Activated T-helper 1 cell treated with anti-CD3 and anti-CD28 coated beads, Interleukin-2, amount 50 U/mL, for 16 hours (primary cell): ENCODE results near the gene TRIM17.

Experiments used
- DNase-seq, 2 donors: peaks; one replicate each; pipeline ENCODE4 v3.0.0-alpha.2; 2020; ENCODE audit warnings: low read depth in 1 of 2, low spot score in 1 of 2

TRIM17 gene

DNA sequence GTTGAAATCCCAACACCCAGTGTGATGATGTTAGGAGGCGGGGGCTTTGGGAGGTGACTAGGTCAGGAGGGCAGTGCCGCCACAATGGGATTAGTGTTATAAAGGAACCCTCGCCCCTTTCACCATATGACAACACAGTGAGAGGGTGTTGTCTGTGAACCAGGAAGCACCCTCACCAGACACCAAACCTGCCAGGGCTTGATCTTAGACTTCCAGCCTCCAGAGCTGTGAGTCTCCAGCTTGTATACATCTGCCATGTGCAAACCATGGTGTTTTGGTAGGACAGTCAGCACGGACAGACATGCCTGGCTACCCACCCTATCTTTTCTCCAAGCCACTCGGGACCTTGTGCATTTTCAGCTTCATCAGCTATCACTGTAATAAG is 14.0 kb downstream of the TRIM17 start:
- no peak for DNase-seq

DNA sequence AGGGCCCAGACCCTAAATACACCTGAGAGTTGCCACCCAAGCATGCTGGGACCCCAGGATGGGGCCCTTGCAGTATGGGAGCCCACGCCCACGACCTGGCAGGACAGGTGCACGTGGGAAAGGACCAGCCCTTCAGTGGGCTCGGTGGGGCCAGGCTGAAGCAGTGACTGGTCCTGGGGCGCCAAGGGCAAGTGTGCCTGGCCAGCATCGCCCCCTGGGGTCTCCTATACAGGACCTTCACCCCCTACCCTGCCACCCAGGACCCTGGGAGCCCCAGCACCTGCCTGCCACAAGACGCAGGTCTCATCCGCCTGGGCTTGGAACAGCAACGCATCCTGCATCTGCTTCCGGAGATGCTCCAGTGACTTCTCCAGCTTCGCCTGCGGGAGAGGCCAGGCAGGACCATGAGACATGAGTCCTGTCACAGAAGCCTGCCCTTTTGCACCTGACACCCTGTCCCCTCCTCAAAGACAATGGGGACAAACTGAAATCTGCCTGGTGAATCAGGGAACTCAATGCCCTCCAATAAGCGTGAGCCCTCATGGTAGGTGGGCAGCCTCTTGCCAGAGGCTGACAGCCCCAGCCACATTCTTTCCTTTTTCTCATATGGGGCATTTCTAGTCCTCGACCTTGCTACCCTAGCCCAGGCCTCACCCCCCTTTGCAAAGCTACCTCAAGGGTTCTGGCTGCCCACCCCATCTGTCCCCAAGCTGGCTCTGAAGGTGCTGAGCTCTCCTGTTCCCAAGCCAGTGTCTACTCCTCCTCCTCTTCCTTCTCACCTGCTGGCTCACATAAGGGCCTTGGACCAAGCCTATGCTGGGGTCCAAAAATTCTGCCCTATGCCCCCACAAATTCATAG is 14.7 kb downstream of the TRIM17 start:
- no peak for DNase-seq

DNA sequence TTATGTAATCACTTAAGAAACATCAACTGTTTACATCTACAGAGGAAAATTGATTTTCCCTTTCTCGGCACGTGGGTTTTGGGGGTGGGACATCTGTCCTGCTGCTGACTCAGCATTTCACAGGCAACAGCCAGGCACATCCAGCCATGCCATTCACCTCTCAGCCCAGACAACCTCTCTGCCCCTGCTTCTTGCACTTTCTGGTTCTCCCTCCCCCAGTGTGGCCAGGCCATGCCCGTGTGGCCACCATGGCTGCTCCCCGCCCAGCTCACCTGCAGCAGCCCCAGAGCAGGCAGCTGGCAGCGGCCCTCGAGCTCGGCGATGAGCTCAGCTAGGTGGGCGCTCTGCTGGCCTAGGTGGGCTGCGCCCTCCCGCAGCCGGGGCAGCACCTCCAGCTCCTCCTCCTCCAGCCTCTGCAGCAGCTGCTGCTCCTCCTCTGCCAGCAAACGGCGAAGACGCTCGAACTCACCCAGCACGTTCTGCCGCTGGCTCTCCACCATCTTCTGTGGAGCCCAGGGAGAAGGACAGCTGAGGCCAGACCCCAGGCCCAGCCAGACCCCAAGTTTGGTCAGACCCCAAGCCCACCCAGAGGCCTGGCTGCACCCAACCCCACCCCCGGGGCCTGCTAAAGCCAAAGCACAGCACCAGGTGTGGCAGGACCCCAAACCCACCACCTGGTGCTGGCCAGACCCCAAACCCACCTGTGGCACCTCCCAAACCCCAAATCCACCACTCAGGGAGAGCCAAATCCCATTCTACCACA is 15.8 kb downstream of the TRIM17 start:
- no peak for DNase-seq

DNA sequence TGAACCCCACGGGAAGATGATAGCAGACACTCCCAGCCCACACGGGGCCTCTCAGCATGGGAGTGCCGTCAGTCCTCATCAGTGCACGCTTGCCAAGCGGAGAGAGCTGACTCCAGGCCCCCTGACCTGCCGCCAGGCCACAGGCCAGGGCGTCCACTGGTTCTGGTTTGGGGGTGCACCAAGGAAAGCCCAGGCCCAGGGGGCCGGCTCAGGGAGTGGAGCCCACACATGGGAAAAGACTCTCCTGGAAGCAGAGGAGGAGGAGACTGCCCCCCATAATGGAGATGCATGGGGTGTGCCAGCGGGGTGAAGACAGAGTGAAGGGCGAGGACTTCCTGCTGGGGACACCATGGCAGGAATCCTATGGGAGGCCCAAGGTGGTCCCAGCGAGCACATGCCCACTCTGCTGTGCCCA is 16.4 kb downstream of the TRIM17 start:
- no peak for DNase-seq

DNA sequence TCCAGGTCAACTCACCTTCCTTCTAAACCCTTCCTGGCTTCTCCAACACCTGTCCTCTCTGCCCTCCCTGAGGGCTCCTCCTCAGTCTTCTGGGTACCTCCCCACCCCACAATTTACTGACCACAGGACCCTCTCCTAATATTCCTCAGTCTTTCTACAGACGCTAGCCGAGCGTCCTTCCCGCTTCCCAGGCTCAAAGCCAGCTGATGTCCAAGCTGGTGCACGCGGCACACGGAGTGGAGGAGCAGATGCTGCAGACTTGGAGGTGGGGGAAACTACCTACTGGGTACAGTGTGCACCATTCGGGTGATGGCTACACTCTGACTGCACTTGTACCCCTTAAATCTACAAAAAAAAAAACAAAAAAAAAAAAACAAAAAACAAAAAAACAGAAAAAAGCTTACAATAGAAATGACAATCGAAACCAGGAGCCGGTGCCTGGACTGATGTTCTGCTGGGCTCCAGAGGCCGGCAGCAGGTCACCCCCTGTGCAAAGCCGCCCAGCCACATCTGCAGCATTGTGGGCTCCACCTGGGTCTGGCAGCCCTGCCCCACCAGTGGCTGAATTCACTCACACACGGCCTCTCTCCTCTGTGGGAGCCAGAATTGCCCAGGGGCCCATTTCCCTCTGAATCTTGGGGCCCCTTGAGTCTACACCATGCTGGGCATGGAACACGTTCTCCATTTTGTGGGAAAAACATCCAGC is 17.0 kb downstream of the TRIM17 start:
- DNase-seq, result no peak

GRCh38 chr1:228398741-228399461 is 17.8 kb downstream of the TRIM17 start:
- no peak for DNase-seq

DNA sequence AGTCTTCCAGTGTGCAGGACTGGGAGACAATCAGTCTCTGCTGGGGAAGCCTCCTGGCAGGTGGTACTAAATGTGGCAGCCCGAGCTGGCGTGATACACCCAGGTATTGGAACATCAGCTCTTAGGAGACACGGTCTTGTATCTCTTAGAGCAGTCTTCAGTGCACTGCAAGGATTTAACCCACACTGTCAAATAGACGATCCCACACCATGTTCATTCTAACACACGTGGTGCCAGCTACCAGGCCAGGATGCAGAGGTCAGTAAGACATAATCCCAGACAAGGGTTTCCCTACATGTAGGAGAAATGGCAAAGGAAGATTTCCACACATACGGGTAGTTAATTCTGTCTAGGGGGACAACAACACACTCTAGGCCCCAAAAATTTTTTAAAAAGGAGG is 18.7 kb downstream of the TRIM17 start:
- no peak for DNase-seq

- DNase-seq, result no peak
These were observed 19.6 kb downstream of the TRIM17 start for GRCh38 chr1:228396770-228397662.

- DNase-seq, result no peak
These were observed 21.9 kb downstream of the TRIM17 start for GRCh38 chr1:228394571-228395394.

GRCh38 chr1:228393811-228394570 is 22.7 kb downstream of the TRIM17 start:
- no peak for DNase-seq

GRCh38 chr1:228393268-228393701 is 23.4 kb downstream of the TRIM17 start:
- no peak for DNase-seq

DNA sequence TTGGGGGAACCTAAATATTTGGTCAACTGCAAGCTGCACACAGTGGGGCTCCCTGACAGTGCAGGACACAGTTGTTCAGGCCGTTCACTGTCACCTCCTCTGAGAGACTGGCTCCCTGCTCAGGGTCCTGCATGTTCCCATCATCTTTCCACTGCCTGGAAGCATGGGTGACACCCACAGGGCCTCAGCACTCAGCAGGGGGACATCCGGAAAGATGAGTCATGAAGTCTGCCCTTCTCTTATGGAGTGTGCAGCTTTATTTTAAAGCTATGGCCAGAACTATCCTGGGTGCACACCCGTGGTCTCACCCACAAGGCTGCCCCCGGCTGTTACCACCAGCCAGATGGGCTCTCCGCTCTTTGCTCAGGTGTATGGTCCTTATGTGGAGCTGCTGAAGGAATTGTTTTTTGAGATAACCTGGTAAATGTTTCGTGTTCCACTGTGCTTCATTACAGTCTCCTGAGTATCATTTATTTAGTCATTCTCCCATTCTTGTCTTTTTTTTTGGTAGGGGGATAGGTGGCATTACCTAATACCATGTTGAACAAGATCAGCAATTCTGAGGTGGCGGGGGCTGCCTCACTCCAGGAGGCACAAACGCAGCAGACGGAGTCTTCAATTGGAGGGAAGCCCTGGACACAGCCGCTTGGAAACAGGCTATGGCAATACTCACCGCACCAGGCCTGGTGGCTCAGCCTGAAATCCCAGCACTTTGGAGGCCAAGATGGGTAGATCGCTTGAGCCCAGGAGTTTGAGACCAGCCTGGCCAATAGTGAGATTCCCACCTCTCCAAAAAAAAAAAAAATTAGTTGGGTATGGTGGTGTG is 24.3 kb downstream of the TRIM17 start:
- DNase-seq, result no peak

- DNase-seq, result no peak
These were observed 25.1 kb downstream of the TRIM17 start for GRCh38 chr1:228391411-228392020.

DNA sequence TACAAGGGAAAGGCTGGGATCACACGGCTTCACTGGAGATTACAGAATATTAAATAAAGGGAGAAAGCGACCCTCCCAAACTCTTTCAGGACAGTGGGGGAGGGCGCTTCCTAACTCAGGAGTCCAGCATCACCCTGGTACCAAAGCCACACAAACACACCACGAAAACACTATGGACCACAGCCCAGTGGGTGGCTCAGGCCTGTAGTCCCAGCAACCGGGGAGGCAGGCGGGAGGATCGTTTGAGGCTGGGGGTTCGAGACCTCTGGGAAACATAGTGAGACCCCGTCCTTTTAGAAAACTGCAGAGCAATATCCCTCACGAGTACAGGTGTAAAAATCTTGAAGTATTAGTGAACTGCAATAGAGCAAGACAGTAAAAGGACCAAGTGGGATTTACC is 26.0 kb downstream of the TRIM17 start:
- DNase-seq, result no peak

DNA sequence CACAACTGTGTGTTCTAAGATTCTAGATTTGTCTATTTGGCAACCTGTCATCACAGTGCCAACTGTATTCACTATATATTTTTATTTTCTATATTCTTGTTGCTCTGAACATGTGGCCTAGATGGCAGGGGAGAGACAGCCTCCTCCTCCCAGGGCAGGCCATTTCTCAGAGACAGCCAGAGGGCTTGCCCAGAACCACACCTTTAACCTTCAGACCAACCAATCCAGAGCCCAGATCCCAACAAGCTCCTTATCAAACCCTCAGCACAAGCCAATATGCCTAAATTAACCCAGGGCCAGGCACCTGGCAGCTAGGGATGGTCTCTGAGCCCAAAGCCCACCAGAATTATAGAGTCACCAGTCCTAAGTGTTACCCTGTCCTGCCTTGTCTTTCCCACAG is 29.3 kb downstream of the TRIM17 start:
- no peak for DNase-seq

DNA sequence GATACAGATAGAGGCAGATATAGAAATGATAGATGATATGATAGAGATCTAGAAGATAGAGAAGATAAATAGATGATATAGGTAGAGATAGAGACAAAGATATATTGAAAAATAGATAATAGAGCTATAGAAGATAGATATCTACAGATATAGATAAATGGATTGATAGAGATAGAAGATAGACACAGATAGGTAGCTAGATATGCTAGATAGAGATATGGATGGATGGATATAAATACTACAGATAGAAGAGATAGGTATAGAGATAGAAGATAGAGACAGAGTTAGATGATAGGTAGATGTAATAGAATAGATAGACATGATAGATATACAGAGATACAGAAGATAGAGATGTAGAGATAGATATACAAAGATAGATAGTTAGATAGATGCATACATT is 31.4 kb downstream of the TRIM17 start:
- no peak for DNase-seq

- no peak for DNase-seq
These were observed 32.9 kb downstream of the TRIM17 start for GRCh38 chr1:228383773-228384172.
